Gastrocnemius medialis (tissue), 4 donors: Measurements from ENCODE around the gene SND1. TPM values are rescaled to one million over a fixed set of nuclear protein-coding genes. Genes with fewer than 3 reads are reported as not detected.
"Not testable (repeated sequence)": the region's sequence is repeated elsewhere in the genome, so short reads cannot be mapped to it uniquely, and the experiment has no call there.

Experiments used
- ATAC-seq, 2 donors: fragments of 150-250 bp; one replicate each; pipeline ENCODE4 v1.9.1; 2016
- DNase-seq, 2 donors: peaks; one replicate each; pipeline ENCODE4 v3.0.0-alpha.2; 2019
- H3K27ac ChIP-seq, 4 donors: fragments of 200-600 bp; sonication (generic); 1 replicate in 1 of 4; 2 replicates in 3 of 4; pipeline ENCODE4 v1.5.1; 2016 to 2018; ENCODE audit warnings: mild to moderate bottlenecking in 2 of 4, moderate library complexity in 1 of 4
- H3K27me3 ChIP-seq, 3 donors: fragments of 200-600 bp; sonication (generic) in 2 of 3; 1 replicate in 1 of 3; 2 replicates in 2 of 3; pipeline versions ENCODE4 v1.5.1 to v1.6.0; 2016 to 2019; ENCODE audit warnings: mild to moderate bottlenecking in 1 of 3, moderate library complexity in 1 of 3
- H3K36me3 ChIP-seq, 2 donors: fragments of 200-600 bp; sonication (generic) in 1 of 2; one replicate each; pipeline ENCODE4 v1.5.1; 2017 to 2018
- H3K4me1 ChIP-seq, 2 donors: fragments of 200-600 bp; sonication (generic) in 1 of 2; one replicate each; pipeline ENCODE4 v1.5.1; 2016 to 2017; ENCODE audit warnings: mild to moderate bottlenecking in 2 of 2
- H3K4me3 ChIP-seq, 4 donors: fragments of 200-600 bp; sonication (generic) in 3 of 4; 1 replicate in 1 of 4; 2 replicates in 3 of 4; pipeline ENCODE4 v1.5.1; 2016 to 2019; ENCODE audit warnings: mild to moderate bottlenecking in 2 of 4
- H3K9me3 ChIP-seq, 3 donors: fragments of 200-600 bp; sonication (generic) in 2 of 3; 1 replicate in 1 of 3; 2 replicates in 2 of 3; pipeline ENCODE4 v1.5.1; 2016 to 2019
- CTCF ChIP-seq, 5 experiments: fragments of 450-650 bp in 3 of 5; fragments of 200-600 bp in 2 of 5; sonication (generic) in 2 of 5; IDR thresholded peaks in 4 of 5; conservative IDR thresholded peaks in 1 of 5; 1 replicate in 4 of 5; 2 replicates in 1 of 5; pipeline ENCODE4 v1.5.1; 2016 to 2019; ENCODE audit warnings: antibody characterized with exemption in 5 of 5, mild to moderate bottlenecking in 3 of 5, moderate library complexity in 3 of 5
- POLR2A ChIP-seq, 2 donors: fragments of 450-650 bp; IDR thresholded peaks; one replicate each; pipeline ENCODE4 v1.6.1; 2017; ENCODE audit warnings: antibody characterized with exemption in 2 of 2, mild to moderate bottlenecking in 2 of 2, moderate library complexity in 2 of 2
- in situ Hi-C, 4 donors: fragments of 200-750 bp; cut with MboI; loops; one replicate each; pipeline versions ENCODE4 v1.15.0 to v1.8.0; 2017; ENCODE audit warnings: low sequenced_read_pairs in 4 of 4
- intact Hi-C: fragments of 100-400 bp; cut with DNase I; formaldehyde crosslinking; loops from one replicate; pipeline ENCODE4 v1.15.1; 2023; ENCODE audit warnings: low total_unique reads
- total RNA-seq, 4 donors: library from RNA; depleted of rRNA; stranded (reverse); fragments of >200 nt; gene quantifications; one replicate each; pipeline versions ENCODE4 v1.1.0 to v1.2.3, GENCODE V29; 2016

Gene SND1
- total RNA-seq, 4 donors from 2014 or later = 30.4 to 73.0 (median 50.3) TPM

GRCh38 chr7:127961786-127962453, 309.9 kb downstream of the SND1 start:
- no peaks in the 10 kb centered on the region for H3K36me3 ChIP-seq
- H3K4me3 ChIP-seq = no peak overlapping the region
- in situ Hi-C loops (no loop called here), intact Hi-C loops (no loop called here)
- no peak for DNase-seq
- no peaks in the 10 kb centered on the region for H3K9me3 ChIP-seq
- no peaks in the 10 kb centered on the region for H3K4me1 ChIP-seq
- no peak overlapping the region for H3K27ac ChIP-seq
- no peaks in the 10 kb centered on the region for H3K27me3 ChIP-seq
- TF ChIP-seq CTCF (IDR thresholded peaks at IDR 0.05 in 4 of 5, conservative IDR thresholded peaks at IDR 0.05 in 1 of 5) = no peak
- no peak for TF ChIP-seq POLR2A (IDR thresholded peaks at IDR 0.05)
- ATAC-seq = no peak

- no peaks in the 10 kb centered on the region for H3K9me3 ChIP-seq
- no peak for TF ChIP-seq CTCF (IDR thresholded peaks at IDR 0.05 in 4 of 5, conservative IDR thresholded peaks at IDR 0.05 in 1 of 5)
- no peak for TF ChIP-seq POLR2A (IDR thresholded peaks at IDR 0.05)
- in situ Hi-C loops (no loop called here), intact Hi-C loops (no loop called here)
- no peak for ATAC-seq
- H3K27me3 ChIP-seq = no peaks in the 10 kb centered on the region
- DNase-seq = no peak
- no peak overlapping the region for H3K4me3 ChIP-seq
- no peaks in the 10 kb centered on the region for H3K36me3 ChIP-seq
- H3K4me1 ChIP-seq = no peaks in the 10 kb centered on the region
- H3K27ac ChIP-seq = no peak overlapping the region
Measured at GRCh38 chr7:127962589-127963361, 310.8 kb downstream of the SND1 start.

DNA sequence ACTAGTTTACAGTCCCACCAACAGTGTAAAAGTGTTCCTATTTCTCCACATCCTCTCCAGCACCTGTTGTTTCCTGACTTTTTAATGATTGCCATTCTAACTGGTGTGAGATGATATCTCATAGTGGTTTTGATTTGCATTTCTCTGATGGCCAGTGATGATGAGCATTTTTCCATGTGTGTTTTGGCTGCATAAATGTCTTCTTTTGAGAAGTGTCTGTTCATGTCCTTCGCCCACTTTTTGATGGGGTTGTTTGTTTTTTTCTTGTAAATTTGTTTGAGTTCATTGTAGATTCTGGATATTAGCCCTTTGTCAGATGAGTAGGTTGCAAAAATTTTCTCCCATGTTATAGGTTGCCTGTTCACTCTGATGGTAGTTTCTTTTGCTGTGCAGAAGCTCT, 311.9 kb downstream of the SND1 start:
- H3K27ac ChIP-seq, H3K36me3 ChIP-seq, in situ Hi-C loops, H3K4me1 ChIP-seq, H3K27me3 ChIP-seq, intact Hi-C loops, ATAC-seq, DNase-seq, H3K9me3 ChIP-seq, H3K4me3 ChIP-seq: not testable (repeated sequence)

- TF ChIP-seq POLR2A (IDR thresholded peaks at IDR 0.05) (no peak), CTCF (IDR thresholded peaks at IDR 0.05 in 4 of 5, conservative IDR thresholded peaks at IDR 0.05 in 1 of 5) (no peak)
- Histone ChIP-seq H3K27me3 (no peaks in the 10 kb centered on the region), H3K27ac (no peak overlapping the region), H3K36me3 (no peaks in the 10 kb centered on the region), H3K4me3 (no peak overlapping the region), H3K9me3 (no peaks in the 10 kb centered on the region), H3K4me1 (no peaks in the 10 kb centered on the region)
- in situ Hi-C loops = no loop called here
- no peak for ATAC-seq
- no peak for DNase-seq
- intact Hi-C loops = no loop called here
Measured at GRCh38 chr7:127967281-127967680, 315.3 kb downstream of the SND1 start.

DNA sequence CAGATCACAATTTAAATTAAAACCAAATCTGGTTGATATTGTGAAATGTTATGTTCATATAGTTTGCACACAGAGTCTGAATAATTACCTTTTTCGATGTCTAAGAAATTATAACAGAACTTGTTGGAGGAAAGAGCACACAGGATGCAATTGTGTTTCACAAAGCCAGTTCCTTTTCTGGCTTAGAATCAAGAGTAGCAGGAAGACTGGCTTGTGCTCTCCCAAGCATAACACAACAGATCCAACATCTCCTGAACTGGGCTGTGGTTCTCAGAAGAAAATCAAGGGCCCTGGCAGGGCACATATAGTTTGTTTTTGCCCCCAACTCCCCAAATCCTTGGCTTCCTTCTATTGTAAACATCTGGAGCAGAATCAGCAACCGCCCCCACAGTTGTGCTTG, 316.6 kb downstream of the SND1 start:
- intact Hi-C loops (no loop called here), in situ Hi-C loops (no loop called here)
- Histone ChIP-seq H3K27ac (no peak overlapping the region), H3K27me3 (no peaks in the 10 kb centered on the region), H3K36me3 (no peaks in the 10 kb centered on the region), H3K4me3 (no peak overlapping the region), H3K9me3 (no peaks in the 10 kb centered on the region), H3K4me1 (no peaks in the 10 kb centered on the region)
- no peak for ATAC-seq
- TF ChIP-seq CTCF (IDR thresholded peaks at IDR 0.05 in 4 of 5, conservative IDR thresholded peaks at IDR 0.05 in 1 of 5) (no peak), POLR2A (IDR thresholded peaks at IDR 0.05) (no peak)
- no peak for DNase-seq
